Glomerular visceral epithelial cell (primary cell): ENCODE results near the gene GSE1.

ENCODE experiments used
- DNase-seq: peaks from one replicate; pipeline ENCODE4 v3.0.0-alpha.2; 2016; ENCODE audit errors: extremely low spot score

The GSE1 gene

GRCh38 chr16:85675251-85675874, 62.2 kb downstream of the GSE1 start:
- no peak for DNase-seq

DNA sequence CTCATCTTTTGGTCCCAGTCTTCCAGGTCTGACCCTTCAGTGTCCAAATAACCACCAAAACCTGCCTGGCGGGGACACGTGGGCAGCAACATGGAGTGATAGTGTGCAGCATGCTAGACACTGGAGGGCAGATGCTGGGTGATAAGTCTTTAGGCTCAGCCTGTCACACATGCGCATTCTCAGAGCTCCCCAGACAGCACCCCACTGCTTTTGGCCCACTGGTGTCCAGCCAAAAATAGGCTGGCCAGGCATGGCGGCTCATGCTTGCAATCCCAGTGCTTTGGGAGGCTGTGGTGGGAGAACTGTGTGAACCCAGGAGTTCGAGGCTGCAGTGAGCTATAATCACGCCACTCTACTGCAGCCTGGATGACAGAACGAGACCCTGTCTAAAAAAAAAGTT, 63.3 kb downstream of the GSE1 start:
- DNase-seq, result no peak

GRCh38 chr16:85677383-85677967, 64.4 kb downstream of the GSE1 start:
- no peak for DNase-seq

DNA sequence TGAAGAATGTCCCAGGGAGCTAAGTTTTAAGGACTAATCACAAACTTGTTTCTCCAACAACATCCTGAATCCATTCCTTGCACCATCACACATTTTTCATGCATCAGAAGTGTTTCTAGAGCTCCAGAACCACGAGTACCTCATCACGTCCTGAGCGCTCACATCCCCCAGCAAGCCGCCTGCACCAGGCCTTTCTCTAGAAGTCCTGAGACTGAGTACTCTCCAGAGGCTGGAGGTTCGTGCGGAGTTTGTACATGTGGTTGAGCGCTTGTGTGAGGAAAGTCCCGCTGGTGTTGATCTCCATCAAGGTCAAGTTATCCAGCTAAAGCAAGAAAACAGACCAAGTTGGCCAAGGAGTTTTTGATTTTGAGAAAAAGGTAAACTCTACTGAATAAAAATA, 64.9 kb downstream of the GSE1 start:
- DNase-seq, result no peak

GRCh38 chr16:85678821-85679220, 65.7 kb downstream of the GSE1 start:
- DNase-seq, result no peak

DNA sequence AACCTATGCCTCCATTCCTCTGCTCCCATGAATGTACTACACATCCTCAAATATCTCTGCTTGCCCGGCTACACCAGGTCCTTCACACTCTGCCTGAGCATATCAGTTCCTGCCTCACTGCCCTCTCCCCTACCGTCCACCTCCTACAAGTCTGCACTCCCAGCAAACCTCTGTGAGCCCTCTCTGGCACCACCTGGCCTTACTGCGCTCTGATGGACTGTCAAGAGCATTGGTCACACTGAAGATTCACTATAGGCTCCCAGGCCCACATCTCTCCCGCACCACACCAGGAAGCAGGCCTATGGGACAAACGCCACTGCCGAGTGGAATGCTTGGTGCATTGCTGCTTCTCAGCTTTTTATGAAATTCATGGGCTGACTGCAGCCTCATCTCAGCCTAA, 66.7 kb downstream of the GSE1 start:
- no peak for DNase-seq

DNA sequence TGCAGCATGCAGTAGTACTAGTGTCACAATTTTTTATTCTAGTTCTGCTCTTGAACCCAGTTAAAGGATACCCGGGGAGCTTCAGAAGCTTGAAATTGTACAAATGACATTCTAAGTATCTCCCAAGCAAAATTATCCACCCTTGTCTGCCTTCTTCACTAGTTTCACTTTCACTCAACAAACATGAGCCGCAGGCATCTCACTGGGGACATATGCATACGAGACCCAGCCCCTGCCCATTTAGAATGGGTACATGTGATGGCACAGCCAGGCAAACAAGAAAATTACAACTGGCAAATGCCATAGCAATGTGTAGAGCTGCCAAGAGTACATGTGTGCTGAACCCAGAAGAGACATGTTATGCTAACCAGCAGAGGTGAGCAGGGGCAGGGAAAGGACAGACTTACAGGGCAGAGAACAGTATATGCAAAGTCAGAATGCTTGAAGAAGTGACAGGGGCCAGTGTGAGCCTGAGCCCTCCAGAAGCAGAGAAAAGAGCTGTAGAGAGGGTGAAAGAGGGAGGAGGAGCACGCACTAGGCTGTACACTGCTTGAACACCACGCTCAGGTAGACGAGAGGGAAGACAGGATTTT, 67.3 kb downstream of the GSE1 start:
- no peak for DNase-seq

GRCh38 chr16:85681255-85681654, 68.1 kb downstream of the GSE1 start:
- no peak for DNase-seq

- DNase-seq, result no peak
Measured at GRCh38 chr16:85682516-85682915, 69.4 kb downstream of the GSE1 start.

GRCh38 chr16:85683363-85683762, 70.2 kb downstream of the GSE1 start:
- DNase-seq, result no peak

DNA sequence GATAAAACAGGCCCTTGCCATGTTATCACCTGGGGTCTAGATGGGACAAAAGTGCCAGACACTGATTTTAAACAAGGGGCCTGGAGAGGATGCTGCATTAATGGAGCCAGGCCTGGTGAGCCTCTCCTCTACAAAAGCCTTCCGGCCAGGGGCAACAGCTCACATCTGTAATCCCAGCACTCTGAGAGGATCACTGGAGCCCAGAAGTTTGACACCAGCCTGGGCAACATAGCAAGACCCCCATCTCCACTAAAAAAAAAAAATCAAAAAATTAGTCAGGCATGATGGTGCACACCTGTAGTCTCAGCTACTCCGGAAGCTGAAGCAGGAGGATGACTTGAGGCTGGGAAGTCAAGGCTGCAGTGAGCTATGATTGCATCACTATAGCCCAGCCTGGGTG, 72.1 kb downstream of the GSE1 start:
- no peak for DNase-seq

DNA sequence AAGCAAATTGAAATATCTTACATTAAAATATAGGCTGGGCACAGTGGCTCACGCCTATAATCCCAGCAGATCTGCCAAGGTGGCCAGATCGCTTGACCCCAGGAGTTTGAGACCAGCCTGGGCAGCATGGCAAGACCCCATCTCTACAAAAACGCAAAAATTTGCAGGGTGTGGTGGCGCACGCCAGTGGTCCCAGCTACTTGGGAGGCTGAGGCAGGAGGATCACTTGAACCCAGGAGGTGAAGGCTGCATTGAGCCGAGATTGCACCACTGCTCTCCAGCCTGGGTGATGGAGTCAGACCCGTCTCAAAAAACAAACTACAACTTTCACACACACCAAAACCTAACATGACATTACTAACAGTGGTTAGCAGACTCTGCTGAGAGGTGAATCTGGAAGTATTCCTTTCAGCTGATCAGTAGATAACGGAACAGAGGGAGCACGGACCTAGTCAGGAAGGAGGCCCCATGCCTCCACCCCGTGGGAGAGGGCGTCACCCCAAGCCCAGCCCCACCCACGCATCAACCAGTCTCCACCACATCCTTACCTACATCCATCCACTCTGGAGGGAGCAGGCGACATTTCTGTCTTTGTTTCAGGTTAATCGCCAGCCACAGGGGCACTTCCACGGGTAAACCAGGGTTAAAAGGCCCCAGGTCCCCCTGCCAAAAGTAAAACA, 73.9 kb downstream of the GSE1 start:
- no peak for DNase-seq

- no peak for DNase-seq
Measured at GRCh38 chr16:85687651-85688471, 74.7 kb downstream of the GSE1 start.

GRCh38 chr16:85688586-85689284, 75.6 kb downstream of the GSE1 start, which contains the start of gene GINS2:
Gene GINS2, minus strand, starts transcription at chr16:85688954. Its CDS starts 56 bp downstream, at chr16:85688898.
- peak; percentile 93 for DNase-seq

DNA sequence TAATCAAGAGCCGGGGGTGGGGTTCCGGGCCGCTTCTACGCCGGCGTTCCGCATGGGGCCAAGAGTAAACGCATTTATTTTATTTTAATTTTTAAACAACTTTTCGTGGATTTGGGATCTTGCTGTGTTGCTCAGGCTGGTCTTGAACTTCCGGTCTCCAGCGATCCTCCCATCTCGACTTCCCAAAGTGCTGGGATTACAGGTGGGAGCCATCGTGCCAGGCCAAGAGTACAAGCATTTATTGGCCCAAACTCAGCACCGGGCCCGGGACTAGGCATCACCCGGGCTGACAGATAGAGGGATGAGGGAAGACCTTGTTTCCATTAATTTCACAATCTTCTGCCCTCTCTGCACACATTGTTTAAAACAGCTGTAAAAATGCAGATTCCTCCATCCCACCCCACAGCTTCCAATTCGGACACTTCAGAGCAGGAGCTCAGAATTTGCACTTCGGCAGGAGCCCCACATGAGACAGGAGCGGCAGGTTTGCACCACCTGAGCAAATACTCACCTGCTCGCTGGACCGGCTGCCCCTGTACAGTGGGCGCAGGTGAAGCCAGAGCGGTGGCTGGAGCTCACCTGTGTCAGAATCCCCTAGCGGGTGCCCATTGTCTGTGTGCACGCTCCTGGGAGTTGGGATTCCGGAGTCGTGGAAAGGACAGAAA, 76.3 kb downstream of the GSE1 start:
- DNase-seq, result no peak

DNA sequence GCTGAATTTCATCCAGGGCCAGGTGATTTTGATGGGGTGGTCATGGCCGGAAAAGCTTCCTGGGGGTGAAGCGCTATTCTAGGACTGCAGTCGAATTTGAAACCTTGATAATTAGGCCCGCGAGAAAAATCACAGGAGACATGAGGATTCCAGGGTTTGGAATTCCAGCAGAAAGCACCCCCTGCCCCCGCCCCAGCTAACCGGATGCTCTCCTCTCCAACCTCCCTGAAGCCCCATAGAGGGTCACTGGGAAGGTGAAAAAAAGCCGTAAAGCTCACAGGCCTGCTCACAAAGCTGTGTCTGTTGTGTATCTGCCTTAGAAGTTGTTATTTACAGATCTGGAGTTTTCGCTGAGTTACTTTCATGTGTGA, 76.8 kb downstream of the GSE1 start:
- no peak for DNase-seq

GRCh38 chr16:85690469-85691064, 77.4 kb downstream of the GSE1 start:
- DNase-seq, result no peak

DNA sequence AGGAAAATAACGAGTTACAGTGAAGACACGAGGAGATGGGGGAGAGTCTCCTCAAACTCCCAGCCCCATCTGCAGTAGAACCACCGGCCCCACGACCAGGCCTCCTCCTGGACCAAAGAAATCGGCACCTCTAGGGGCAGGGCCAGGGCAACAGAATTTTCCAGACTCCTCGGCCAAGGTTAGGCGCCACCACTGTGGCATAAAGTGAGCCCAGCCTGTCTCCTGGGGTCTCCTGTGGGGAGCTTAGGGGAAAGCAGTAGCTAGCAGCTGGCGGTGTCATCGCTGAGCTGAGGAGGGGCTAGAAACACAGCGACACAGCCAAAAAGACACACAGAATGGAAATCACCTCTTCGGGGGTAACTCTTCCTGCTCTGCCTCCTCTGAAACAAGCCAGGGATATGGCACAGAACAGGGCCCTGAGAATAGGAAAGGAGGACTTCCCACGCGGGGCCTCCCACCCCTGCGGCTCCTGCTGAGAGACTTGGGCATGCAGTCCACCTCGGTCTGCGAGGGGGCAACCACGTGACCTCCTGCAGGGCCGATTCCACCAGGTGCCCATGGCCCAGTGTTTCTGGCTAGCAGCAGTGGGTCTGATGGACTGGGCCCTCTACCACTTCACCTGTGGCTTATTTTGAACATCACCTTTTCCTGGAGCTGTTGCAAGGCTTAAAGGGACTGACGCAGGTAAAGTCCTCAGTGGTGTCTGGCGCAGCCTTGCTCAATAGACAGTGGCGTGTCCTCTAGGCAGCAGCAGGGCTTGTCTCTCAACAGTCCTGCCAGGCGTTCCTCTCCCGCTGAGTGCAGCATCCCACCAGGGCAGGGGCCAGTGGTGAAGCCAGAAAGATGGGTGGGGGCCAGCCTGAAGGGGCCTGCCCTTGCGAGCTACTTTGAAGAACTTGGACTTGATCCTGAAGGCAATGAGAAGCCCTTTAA, 82.3 kb downstream of the GSE1 start:
- DNase-seq, result no peak

DNA sequence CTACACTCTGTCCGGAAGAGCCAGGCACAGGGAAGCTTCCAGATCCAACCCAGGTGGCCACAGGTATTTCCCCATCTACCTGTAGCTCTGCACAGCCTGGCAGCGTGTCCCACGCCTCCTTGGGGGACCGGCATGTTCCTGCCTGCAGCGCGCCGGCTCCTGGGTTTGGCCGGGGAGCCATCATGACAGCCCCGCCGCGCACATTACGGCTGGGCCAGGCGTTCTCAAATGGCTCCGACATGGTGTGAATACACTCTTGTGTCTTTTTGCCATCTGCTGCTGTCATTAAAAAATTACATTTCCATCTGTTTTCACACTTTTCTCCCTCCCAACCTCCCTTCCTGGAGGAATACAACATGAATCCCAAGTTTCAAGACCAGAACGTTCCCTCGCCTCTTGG, 83.7 kb downstream of the GSE1 start:
- no peak for DNase-seq
